GM19372 (cell line): ENCODE measurements around the gene C1orf198.

Experiments used
- ATAC-seq: cut with Tn5 transposase; IDR thresholded peaks from one replicate; pipeline ENCODE4 v1.9.1; 2021; ENCODE audit warnings: mild to moderate bottlenecking, low read depth, moderate library complexity; ENCODE audit not compliant: unreplicated experiment

Gene C1orf198

GRCh38 chr1:230894032-230894431 is 25.7 kb upstream of the C1orf198 start:
- no peak for ATAC-seq

- no peak for ATAC-seq
These were observed 23.7 kb upstream of the C1orf198 start for GRCh38 chr1:230892018-230892491.

- ATAC-seq, result no peak
These were observed 23.1 kb upstream of the C1orf198 start for GRCh38 chr1:230891413-230891812.

- ATAC-seq, result no peak
These were observed 16.3 kb upstream of the C1orf198 start for GRCh38 chr1:230884646-230885045.

GRCh38 chr1:230883967-230884366 is 15.6 kb upstream of the C1orf198 start:
- ATAC-seq, result no peak

GRCh38 chr1:230879778-230880177 is 11.5 kb upstream of the C1orf198 start:
- no peak for ATAC-seq

- ATAC-seq, result no peak
These were observed 10.3 kb upstream of the C1orf198 start for GRCh38 chr1:230878591-230878990.

- ATAC-seq, result no peak
These were observed 9.7 kb upstream of the C1orf198 start for GRCh38 chr1:230877924-230878590.

GRCh38 chr1:230877146-230877923 is 9.0 kb upstream of the C1orf198 start:
- no peak for ATAC-seq

GRCh38 chr1:230876660-230877059 is 8.3 kb upstream of the C1orf198 start:
- ATAC-seq, result no peak

GRCh38 chr1:230875370-230875769 is 7.0 kb upstream of the C1orf198 start:
- ATAC-seq, result no peak

- no peak for ATAC-seq
These were observed 2.6 kb upstream of the C1orf198 start for GRCh38 chr1:230870916-230871315.

GRCh38 chr1:230869500-230869899 is 1.2 kb upstream of the C1orf198 start:
- no peak for ATAC-seq

GRCh38 chr1:230868736-230869385 is 540 bp upstream of the C1orf198 start:
- ATAC-seq, result peak; percentile 43

- ATAC-seq, result no peak
These were observed 1.0 kb downstream of the C1orf198 start for GRCh38 chr1:230867101-230867902.

GRCh38 chr1:230866171-230867070 is 1.9 kb downstream of the C1orf198 start:
- no peak for ATAC-seq

- no peak for ATAC-seq
These were observed 3.1 kb downstream of the C1orf198 start for GRCh38 chr1:230865062-230865817.

GRCh38 chr1:230864441-230864840 is 3.9 kb downstream of the C1orf198 start:
- ATAC-seq, result no peak

GRCh38 chr1:230863449-230863848 is 4.9 kb downstream of the C1orf198 start:
- ATAC-seq, result no peak
